PC-3 (cell line): Measurements from ENCODE around the gene RPL7L1.

Source experiments
- EZH2 ChIP-seq: fragments of 300-600 bp; sonication (generic); IDR thresholded peaks from one replicate; pipeline ENCODE4 v1.6.1; 2017; ENCODE audit warnings: antibody characterized with exemption, mild to moderate bottlenecking, low read length; ENCODE audit not compliant: unreplicated experiment
- EZH2phosphoT487 ChIP-seq: fragments of 300-600 bp; sonication (generic); IDR thresholded peaks from 2 replicates; pipeline ENCODE4 v1.6.1; 2018; ENCODE audit warnings: mild to moderate bottlenecking, antibody characterized with exemption, low read length, borderline replicate concordance
- TF ChIP-seq, protein P1 (sequence below): fragments of 300-600 bp; sonication (generic); conservative IDR thresholded peaks from 2 replicates; pipeline ENCODE4 v1.5.1; 2017; ENCODE audit warnings: antibody characterized with exemption, low read depth, mild to moderate bottlenecking, low read length

DNA sequence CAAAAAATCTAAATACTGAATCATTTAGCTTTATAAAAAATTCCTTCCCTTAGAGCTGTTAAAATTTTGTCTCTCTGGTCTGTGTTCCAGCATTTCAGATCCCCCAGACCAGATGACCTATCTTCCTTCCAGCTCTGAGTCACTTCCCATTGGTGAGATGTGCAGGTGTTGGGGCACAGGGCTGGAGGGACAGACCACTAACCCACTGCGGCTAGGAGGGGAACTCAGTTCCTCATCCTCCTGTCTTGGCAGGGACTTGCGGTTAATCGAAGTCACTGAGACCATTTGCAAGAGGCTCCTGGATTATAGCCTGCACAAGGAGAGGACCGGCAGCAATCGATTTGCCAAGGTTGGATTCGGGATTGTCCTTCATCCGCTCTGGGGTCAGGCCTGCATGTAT is 55.9 kb downstream of the RPL7L1 start:
- TF ChIP-seq, protein P1, sequence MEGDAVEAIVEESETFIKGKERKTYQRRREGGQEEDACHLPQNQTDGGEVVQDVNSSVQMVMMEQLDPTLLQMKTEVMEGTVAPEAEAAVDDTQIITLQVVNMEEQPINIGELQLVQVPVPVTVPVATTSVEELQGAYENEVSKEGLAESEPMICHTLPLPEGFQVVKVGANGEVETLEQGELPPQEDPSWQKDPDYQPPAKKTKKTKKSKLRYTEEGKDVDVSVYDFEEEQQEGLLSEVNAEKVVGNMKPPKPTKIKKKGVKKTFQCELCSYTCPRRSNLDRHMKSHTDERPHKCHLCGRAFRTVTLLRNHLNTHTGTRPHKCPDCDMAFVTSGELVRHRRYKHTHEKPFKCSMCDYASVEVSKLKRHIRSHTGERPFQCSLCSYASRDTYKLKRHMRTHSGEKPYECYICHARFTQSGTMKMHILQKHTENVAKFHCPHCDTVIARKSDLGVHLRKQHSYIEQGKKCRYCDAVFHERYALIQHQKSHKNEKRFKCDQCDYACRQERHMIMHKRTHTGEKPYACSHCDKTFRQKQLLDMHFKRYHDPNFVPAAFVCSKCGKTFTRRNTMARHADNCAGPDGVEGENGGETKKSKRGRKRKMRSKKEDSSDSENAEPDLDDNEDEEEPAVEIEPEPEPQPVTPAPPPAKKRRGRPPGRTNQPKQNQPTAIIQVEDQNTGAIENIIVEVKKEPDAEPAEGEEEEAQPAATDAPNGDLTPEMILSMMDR = no peak
- no peak for TF ChIP-seq EZH2phosphoT487
- TF ChIP-seq EZH2 = no peak
